Stimulated activated naive CD8-positive, alpha-beta T cell treated with anti-CD3 and anti-CD28 coated beads, Interleukin-15, Interleukin-2, amounts not matched to agents 100 ng/mL and 50 ng/mL, for 24 hours (primary cell): ENCODE data around the gene USB1.

Experiments
- H3K27ac Mint-ChIP-seq: one replicate; pipeline ENCODE4 v1.8.0; 2021; ENCODE audit warnings: mild to moderate bottlenecking, mixed read lengths
- H3K27me3 Mint-ChIP-seq: one replicate; pipeline ENCODE4 v1.8.0; 2021; ENCODE audit warnings: mixed read lengths
- H3K36me3 Mint-ChIP-seq: one replicate; pipeline ENCODE4 v1.8.0; 2021; ENCODE audit warnings: low read depth, mixed read lengths
- H3K4me1 Mint-ChIP-seq: one replicate; pipeline ENCODE4 v1.8.0; 2021; ENCODE audit warnings: low read depth, mixed read lengths
- H3K4me3 Mint-ChIP-seq: one replicate; pipeline ENCODE4 v1.8.0; 2021; ENCODE audit warnings: mild to moderate bottlenecking, mixed read lengths
- H3K9me3 Mint-ChIP-seq: one replicate; pipeline ENCODE4 v1.8.0; 2021; ENCODE audit warnings: mixed read lengths

The USB1 gene

GRCh38 chr16:58048494-58049231 lies 47.5 kb downstream of the USB1 start:
- no peak overlapping the region for H3K27ac Mint-ChIP-seq
- H3K27me3 Mint-ChIP-seq, result no peaks in the 10 kb centered on the region
- no peaks in the 10 kb centered on the region for H3K9me3 Mint-ChIP-seq
- no peaks in the 10 kb centered on the region for H3K36me3 Mint-ChIP-seq
- no peak overlapping the region for H3K4me3 Mint-ChIP-seq
- no peaks in the 10 kb centered on the region for H3K4me1 Mint-ChIP-seq

GRCh38 chr16:58049232-58050185 lies 48.3 kb downstream of the USB1 start:
- no peaks in the 10 kb centered on the region for H3K9me3 Mint-ChIP-seq

DNA sequence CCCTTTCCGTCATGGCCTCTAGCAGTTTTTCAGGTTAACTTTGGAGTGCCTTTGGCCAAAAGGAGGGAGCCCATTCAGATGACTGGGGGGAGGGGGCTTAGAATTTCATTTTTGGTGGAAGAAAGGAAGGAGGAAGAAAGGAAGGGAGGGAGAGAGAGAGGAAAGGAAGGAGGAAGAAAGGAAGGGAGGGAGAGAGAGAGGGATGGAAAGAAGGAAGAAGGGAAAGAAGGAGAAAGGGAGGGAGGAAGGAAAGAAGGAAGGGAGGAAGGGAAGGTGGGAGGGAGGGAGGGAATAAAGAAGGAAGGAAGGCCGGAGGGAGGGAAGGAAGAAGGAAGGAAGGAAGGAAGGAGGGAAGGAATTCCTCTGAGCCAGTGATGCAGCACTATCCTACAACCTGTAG lies 50.1 kb downstream of the USB1 start:
- H3K9me3 Mint-ChIP-seq, result no peaks in the 10 kb centered on the region
- no peak overlapping the region for H3K4me3 Mint-ChIP-seq
- H3K4me1 Mint-ChIP-seq, result no peaks in the 10 kb centered on the region
- H3K27me3 Mint-ChIP-seq, result no peaks in the 10 kb centered on the region
- no peak overlapping the region for H3K27ac Mint-ChIP-seq
- no peaks in the 10 kb centered on the region for H3K36me3 Mint-ChIP-seq

More at GRCh38 chr16:58049232-58050185, 48.3 kb downstream of the USB1 start:
- H3K27ac Mint-ChIP-seq, result no peak overlapping the region
- H3K4me3 Mint-ChIP-seq, result no peak overlapping the region
- no peaks in the 10 kb centered on the region for H3K4me1 Mint-ChIP-seq
- no peaks in the 10 kb centered on the region for H3K27me3 Mint-ChIP-seq
- no peaks in the 10 kb centered on the region for H3K36me3 Mint-ChIP-seq

DNA sequence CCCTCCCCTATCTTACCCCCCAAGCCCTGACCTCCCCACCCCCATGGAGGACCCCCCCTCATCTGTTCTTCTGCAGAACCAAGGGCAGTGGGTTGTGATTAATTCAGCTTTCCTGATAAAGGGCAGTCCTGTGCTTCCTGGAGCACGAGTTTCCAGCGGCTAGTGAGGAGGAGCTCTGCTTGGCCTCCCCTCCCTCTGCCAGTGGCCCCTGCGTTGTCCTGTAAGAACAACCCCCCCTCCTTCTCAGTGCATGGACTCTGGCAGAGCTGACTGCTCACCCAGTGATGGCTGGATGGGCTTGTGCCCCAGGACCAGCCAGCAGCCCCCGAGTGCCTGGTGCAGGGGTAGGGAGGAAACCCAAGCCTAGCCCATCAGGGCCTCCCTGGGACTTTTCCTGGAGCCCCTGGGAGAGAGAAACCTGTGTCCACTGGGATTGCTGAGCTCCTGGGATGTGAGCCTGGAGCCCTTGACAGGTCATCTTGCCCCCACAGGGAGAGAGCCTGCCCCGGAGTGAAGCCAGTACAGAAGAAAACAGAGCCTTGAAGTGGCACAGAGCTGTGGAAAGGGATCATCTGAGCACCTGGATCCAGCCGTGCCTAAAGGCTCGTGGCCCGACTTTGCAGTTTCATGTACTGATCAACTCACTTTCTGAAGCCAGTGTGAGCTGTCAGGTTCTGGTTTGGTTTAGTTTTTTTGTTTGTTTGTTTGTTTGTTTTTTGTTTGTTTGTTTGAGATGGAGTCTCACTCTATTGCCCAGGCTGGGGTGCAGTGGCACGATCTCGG lies 50.8 kb downstream of the USB1 start:
- no peaks in the 10 kb centered on the region for H3K36me3 Mint-ChIP-seq
- no peak overlapping the region for H3K4me3 Mint-ChIP-seq

GRCh38 chr16:58053682-58054005 lies 52.4 kb downstream of the USB1 start:
- H3K27ac Mint-ChIP-seq, result no peak overlapping the region
- no peaks in the 10 kb centered on the region for H3K9me3 Mint-ChIP-seq
- no peak overlapping the region for H3K4me3 Mint-ChIP-seq
- H3K27me3 Mint-ChIP-seq, result no peaks in the 10 kb centered on the region
- H3K4me1 Mint-ChIP-seq, result no peaks in the 10 kb centered on the region
- H3K36me3 Mint-ChIP-seq, result no peaks in the 10 kb centered on the region

More for the DNA sequence above, 50.8 kb downstream of the USB1 start:
- Mint-ChIP-seq H3K9me3 (no peaks in the 10 kb centered on the region), H3K27me3 (no peaks in the 10 kb centered on the region), H3K27ac (no peak overlapping the region), H3K4me1 (no peaks in the 10 kb centered on the region)

GRCh38 chr16:58054289-58054688 lies 53.1 kb downstream of the USB1 start:
- Mint-ChIP-seq H3K27me3 (no peaks in the 10 kb centered on the region), H3K9me3 (no peaks in the 10 kb centered on the region), H3K27ac (no peak overlapping the region), H3K36me3 (no peaks in the 10 kb centered on the region), H3K4me3 (no peak overlapping the region), H3K4me1 (no peaks in the 10 kb centered on the region)

DNA sequence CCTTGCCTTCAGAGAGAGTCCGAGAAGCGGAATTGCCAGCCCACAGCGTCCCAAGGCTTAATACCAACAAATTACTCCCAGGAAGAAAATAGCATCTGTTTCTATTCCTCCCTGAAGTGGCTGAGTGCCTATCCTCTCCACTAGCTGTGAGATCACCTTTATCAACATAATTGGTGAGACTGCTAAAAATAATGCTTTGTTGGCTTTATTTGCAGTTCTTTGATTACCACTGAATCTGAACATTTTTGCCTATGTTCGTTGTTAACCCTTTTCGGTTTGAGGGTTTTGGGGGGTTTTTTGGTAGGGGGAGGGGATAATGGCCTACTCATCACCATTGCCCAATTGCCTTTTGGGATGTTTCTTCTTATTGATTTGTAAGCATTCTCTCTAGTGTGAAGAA lies 55.4 kb downstream of the USB1 start:
- H3K9me3 Mint-ChIP-seq, result no peaks in the 10 kb centered on the region

DNA sequence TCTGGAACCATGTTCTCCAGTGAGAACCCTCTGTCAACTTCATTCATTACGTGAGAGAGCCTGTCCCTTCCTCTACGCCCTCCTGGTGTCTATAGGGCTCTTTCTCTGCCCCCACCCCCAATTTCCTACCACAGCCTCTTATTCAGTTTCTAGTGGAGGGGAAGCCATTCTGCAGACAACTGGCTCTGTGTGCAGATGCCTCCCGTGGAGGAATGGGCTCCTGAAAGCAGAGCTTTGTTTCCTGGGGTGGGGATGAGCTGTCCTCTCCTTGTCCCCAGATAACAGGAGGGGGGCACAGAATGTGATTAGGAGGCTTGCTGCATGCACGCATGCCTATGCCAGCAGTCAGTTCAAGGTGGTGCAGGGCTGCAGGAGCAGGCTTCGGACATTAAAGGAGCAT lies 55.9 kb downstream of the USB1 start:
- Mint-ChIP-seq H3K27me3 (no peaks in the 10 kb centered on the region), H3K4me3 (no peak overlapping the region), H3K9me3 (no peaks in the 10 kb centered on the region), H3K4me1 (no peaks in the 10 kb centered on the region), H3K36me3 (no peaks in the 10 kb centered on the region), H3K27ac (no peak overlapping the region)

More for the DNA sequence above, 55.4 kb downstream of the USB1 start:
- Mint-ChIP-seq H3K36me3 (no peaks in the 10 kb centered on the region), H3K27ac (no peak overlapping the region), H3K27me3 (no peaks in the 10 kb centered on the region), H3K4me1 (no peaks in the 10 kb centered on the region), H3K4me3 (no peak overlapping the region)

DNA sequence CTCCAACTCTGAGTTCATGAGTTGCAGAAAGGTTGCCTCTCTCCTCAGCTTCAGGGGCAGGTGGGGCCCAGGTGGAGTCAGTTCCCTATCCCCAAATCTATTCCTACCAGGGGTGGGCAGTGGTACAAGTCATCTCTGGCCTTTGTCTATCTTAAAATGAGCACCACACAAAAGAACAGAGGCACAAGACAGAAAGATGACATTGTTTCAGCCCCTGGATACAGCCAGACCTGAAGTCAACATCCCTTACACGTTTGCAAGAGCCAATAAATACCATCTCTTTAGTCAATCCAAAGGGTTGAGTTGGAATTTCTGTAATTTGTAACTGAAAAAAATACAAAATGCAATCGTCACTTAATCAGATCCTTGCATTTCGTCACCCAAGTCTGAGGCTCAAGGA lies 56.6 kb downstream of the USB1 start:
- Mint-ChIP-seq H3K36me3 (no peaks in the 10 kb centered on the region), H3K4me3 (no peak overlapping the region)

DNA sequence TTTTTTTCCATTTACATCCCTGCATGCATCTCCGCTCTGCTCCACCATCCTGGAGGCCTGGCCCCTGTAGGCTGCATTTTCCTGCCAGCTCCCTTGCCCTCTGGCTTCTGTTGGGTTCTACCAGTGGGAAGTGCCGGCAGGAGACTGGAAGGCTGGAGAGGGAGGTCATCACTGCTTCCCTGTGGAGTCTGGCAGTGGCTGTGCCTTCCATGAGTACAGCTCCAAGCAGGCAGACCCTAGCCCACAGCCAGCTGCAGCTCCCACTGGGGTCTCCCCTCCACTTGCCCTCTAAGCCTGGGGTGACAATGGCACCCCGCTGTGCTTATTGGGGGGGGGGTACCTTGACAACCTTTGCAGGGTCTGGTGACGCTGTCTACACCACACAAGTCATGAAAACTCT lies 61.6 kb downstream of the USB1 start:
- Mint-ChIP-seq H3K27me3 (no peaks in the 10 kb centered on the region), H3K9me3 (no peaks in the 10 kb centered on the region), H3K27ac (no peak overlapping the region), H3K4me1 (no peaks in the 10 kb centered on the region), H3K4me3 (no peak overlapping the region), H3K36me3 (no peaks in the 10 kb centered on the region)

More for the DNA sequence above, 56.6 kb downstream of the USB1 start:
- H3K27ac Mint-ChIP-seq, result no peak overlapping the region
- no peaks in the 10 kb centered on the region for H3K9me3 Mint-ChIP-seq
- H3K27me3 Mint-ChIP-seq, result no peaks in the 10 kb centered on the region
- H3K4me1 Mint-ChIP-seq, result no peaks in the 10 kb centered on the region

- H3K36me3 Mint-ChIP-seq, result no peaks in the 10 kb centered on the region
- no peak overlapping the region for H3K4me3 Mint-ChIP-seq
- H3K9me3 Mint-ChIP-seq, result no peaks in the 10 kb centered on the region
- no peaks in the 10 kb centered on the region for H3K27me3 Mint-ChIP-seq
- no peak overlapping the region for H3K27ac Mint-ChIP-seq
- H3K4me1 Mint-ChIP-seq, result no peaks in the 10 kb centered on the region
Measured at GRCh38 chr16:58063377-58064076, 62.3 kb downstream of the USB1 start.

DNA sequence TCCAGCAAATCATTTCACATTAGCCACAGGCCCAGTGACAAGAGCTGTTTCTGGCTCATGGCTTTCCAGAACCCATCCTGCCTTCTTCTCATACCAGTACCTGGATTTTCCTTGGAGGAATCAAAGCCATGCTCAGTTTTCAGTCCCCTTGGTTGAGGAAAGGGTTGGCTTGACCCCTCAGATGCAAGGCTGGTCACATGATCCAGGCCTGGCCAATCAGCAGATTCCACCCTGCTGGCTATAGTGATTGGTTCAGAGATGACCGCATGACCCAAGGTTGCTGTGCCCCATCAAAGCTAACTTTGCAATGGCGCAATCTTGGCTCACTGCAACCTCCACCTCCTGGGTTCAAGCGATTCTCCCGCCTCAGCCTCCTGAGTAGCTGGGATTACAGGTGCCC lies 69.4 kb downstream of the USB1 start:
- Mint-ChIP-seq H3K9me3 (no peaks in the 10 kb centered on the region), H3K27ac (no peak overlapping the region), H3K4me1 (no peaks in the 10 kb centered on the region), H3K27me3 (no peaks in the 10 kb centered on the region), H3K36me3 (no peaks in the 10 kb centered on the region), H3K4me3 (no peak overlapping the region)
